Lower leg skin (tissue), 4 donors: ENCODE results near the gene RMC1. TPM values are rescaled to one million over a fixed set of nuclear protein-coding genes. Genes with fewer than 3 reads are reported as not detected.

Source experiments
- total RNA-seq, 4 donors: library from RNA; depleted of rRNA; stranded (reverse); fragments of >200 nt; gene quantifications; one replicate each; pipeline ENCODE4 v1.1.0, GENCODE V29; 2016

Gene RMC1
- total RNA-seq, 4 donors from 2014 or later: 16.6 to 33.1 (median 25.4) TPM

Other genes with a start within 250 kb of the RMC1 start
- 100 to 1,000 TPM in 2 of 4 donors, 10 to 100 TPM in 2; 74.2 to 131 (median 98.7) TPM for gene RIOK3, start 50.2 kb upstream of the RMC1 start, total RNA-seq
- 100 to 1,000 TPM in 2 of 4 donors, 10 to 100 TPM in 2; 75.1 to 114 (median 100) TPM for gene NPC1, start 83.0 kb downstream of the RMC1 start, total RNA-seq
- gene ANKRD29, start 159.4 kb downstream of the RMC1 start, total RNA-seq: 1 to 10 TPM in 3 of 4 donors, under 1 TPM in 1; 0.99 to 4.4 (median 1.8) TPM
- gene LAMA3, start 185.9 kb downstream of the RMC1 start, total RNA-seq: 100 to 1,000 TPM; 155 to 456 (median 173) TPM